ENCODE results near the gene PWWP2A.

DNA sequence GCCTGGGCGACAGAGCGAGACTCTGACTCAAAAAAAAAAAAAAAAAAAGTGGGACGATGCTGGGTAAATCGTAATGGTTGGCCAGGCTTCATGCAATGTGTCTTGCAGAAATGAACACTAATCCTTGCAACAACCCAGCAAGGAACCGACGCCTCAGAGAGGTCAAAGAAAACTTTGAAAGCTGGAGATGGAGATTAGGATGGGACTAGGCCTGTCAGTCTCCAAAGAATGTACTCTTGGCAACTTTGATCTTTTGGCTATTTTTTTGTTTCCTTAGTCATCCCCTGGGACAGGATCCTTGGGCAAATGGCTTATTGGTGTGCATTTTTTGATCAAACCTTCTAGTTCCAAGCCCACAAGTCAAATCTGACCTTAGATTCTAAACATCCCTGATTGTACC lies 10.6 kb upstream of the PWWP2A start:
- TF ChIP-seq POLR2A (IDR thresholded peaks at IDR 0.05) = no peak
- TF ChIP-seq, protein P1, sequence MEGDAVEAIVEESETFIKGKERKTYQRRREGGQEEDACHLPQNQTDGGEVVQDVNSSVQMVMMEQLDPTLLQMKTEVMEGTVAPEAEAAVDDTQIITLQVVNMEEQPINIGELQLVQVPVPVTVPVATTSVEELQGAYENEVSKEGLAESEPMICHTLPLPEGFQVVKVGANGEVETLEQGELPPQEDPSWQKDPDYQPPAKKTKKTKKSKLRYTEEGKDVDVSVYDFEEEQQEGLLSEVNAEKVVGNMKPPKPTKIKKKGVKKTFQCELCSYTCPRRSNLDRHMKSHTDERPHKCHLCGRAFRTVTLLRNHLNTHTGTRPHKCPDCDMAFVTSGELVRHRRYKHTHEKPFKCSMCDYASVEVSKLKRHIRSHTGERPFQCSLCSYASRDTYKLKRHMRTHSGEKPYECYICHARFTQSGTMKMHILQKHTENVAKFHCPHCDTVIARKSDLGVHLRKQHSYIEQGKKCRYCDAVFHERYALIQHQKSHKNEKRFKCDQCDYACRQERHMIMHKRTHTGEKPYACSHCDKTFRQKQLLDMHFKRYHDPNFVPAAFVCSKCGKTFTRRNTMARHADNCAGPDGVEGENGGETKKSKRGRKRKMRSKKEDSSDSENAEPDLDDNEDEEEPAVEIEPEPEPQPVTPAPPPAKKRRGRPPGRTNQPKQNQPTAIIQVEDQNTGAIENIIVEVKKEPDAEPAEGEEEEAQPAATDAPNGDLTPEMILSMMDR (IDR thresholded peaks at IDR 0.05) = no peak
